ENCODE measurements around the gene GRID1.

The GRID1 gene

DNA sequence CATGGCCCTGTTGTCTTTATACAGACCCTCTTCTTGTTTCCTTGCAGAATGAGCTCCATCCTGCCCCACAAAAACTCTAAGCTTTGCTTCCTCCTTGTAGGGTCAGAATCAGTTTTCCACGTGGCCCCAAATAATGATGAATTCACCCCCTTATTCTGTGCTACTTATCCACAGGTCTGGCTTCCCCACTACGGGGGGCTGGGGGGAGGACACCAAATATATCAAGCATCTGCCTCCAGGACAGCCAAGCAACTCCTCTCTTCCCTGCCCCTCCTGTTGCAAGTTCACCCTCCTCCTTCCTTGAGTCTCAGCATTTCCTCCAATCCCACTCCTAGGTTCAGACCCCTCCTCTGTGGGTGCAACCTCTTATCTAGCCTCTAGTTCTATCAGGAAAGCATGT, 743.3 kb downstream of the GRID1 start:
- no peaks in the 10 kb centered on the region for H3K9me3 ChIP-seq (ENCODE audit: insufficient read depth, low read length)
- no peak overlapping the region for H3K9ac ChIP-seq (ENCODE audit: insufficient read length, low read depth)
- H3K4me1 ChIP-seq (ENCODE audit: insufficient read depth, insufficient read length), result no peaks in the 10 kb centered on the region
- TF ChIP-seq YY1 (IDR thresholded peaks at IDR 0.05; ENCODE audit: insufficient read depth, insufficient read length) (no peak), ZNF274 (IDR thresholded peaks at IDR 0.05; ENCODE audit: low read depth, low read length) (no peak), SUZ12 (IDR thresholded peaks at IDR 0.05; ENCODE audit: extremely low read depth, insufficient read depth, insufficient read length) (no peak)
- no peak for DNase-seq (ENCODE audit: low read depth, low spot score)
- no peak overlapping the region for H3K4me3 ChIP-seq (ENCODE audit: insufficient read length, low read depth)
- H3K27me3 ChIP-seq (ENCODE audit: insufficient read depth, insufficient read length), result no peaks in the 10 kb centered on the region
- H3K36me3 ChIP-seq (ENCODE audit: insufficient read depth, insufficient read length, low read length), result no peaks in the 10 kb centered on the region

GRCh38 chr10:85622425-85622824, 744.2 kb downstream of the GRID1 start:
- Histone ChIP-seq H3K27me3 (ENCODE audit: insufficient read depth, insufficient read length) (no peaks in the 10 kb centered on the region), H3K36me3 (ENCODE audit: insufficient read depth, insufficient read length, low read length) (no peaks in the 10 kb centered on the region), H3K4me3 (ENCODE audit: insufficient read length, low read depth) (no peak overlapping the region), H3K9ac (ENCODE audit: insufficient read length, low read depth) (no peak overlapping the region), H3K4me1 (ENCODE audit: insufficient read depth, insufficient read length) (no peaks in the 10 kb centered on the region), H3K9me3 (ENCODE audit: insufficient read depth, low read length) (no peaks in the 10 kb centered on the region)
- no peak for TF ChIP-seq ZNF274 (IDR thresholded peaks at IDR 0.05; ENCODE audit: low read depth, low read length)
- no peak for TF ChIP-seq SUZ12 (IDR thresholded peaks at IDR 0.05; ENCODE audit: extremely low read depth, insufficient read depth, insufficient read length)
- no peak for TF ChIP-seq YY1 (IDR thresholded peaks at IDR 0.05; ENCODE audit: insufficient read depth, insufficient read length)
- DNase-seq (ENCODE audit: low read depth, low spot score), result no peak

DNA sequence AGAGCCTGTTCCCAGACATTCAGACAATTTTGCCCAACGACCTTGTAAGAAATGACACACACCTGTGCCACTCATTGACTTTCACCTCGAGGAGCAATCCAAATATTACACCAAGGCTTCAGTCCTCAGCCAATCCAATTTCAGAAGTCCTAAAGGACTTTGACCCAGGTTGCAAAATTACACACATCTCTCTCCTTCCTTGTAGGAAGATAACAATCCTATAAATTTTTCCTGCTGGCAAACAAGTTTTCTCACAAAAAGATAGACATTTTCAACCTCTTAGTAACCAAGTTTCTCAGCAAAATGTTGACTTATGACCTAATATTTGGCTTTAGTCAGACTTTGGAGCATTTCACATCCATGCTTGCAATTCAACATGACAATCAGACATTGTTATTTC, 745.0 kb downstream of the GRID1 start:
- no peak overlapping the region for H3K9ac ChIP-seq (ENCODE audit: insufficient read length, low read depth)
- TF ChIP-seq YY1 (IDR thresholded peaks at IDR 0.05; ENCODE audit: insufficient read depth, insufficient read length) (no peak), ZNF274 (IDR thresholded peaks at IDR 0.05; ENCODE audit: low read depth, low read length) (no peak), SUZ12 (IDR thresholded peaks at IDR 0.05; ENCODE audit: extremely low read depth, insufficient read depth, insufficient read length) (no peak)
- H3K4me1 ChIP-seq (ENCODE audit: insufficient read depth, insufficient read length), result no peaks in the 10 kb centered on the region
- H3K27me3 ChIP-seq (ENCODE audit: insufficient read depth, insufficient read length), result no peaks in the 10 kb centered on the region
- H3K36me3 ChIP-seq (ENCODE audit: insufficient read depth, insufficient read length, low read length), result no peaks in the 10 kb centered on the region
- no peak overlapping the region for H3K4me3 ChIP-seq (ENCODE audit: insufficient read length, low read depth)
- no peaks in the 10 kb centered on the region for H3K9me3 ChIP-seq (ENCODE audit: insufficient read depth, low read length)
- DNase-seq (ENCODE audit: low read depth, low spot score), result no peak

DNA sequence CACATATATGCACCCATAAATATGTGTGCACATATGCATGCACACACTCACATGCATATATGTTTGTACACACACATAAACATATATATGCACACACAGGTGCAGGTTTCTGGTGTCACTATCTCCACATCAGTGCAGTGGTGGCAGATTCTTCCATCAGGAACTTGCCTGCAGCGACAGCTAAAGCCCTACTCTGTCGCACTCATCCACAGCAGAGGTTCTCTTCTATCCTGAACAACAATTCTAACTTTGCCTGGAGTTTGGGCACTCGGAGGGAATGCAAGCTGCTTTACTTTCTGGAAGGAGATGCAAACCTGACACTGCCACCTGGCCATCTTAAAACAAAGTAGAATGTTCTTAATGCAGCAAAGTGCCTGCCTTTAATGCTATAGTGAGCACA, 745.8 kb downstream of the GRID1 start:
- H3K36me3 ChIP-seq (ENCODE audit: insufficient read depth, insufficient read length, low read length), result no peaks in the 10 kb centered on the region
- H3K9me3 ChIP-seq (ENCODE audit: insufficient read depth, low read length), result no peaks in the 10 kb centered on the region
- no peak overlapping the region for H3K4me3 ChIP-seq (ENCODE audit: insufficient read length, low read depth)
- DNase-seq (ENCODE audit: low read depth, low spot score), result no peak
- no peak overlapping the region for H3K9ac ChIP-seq (ENCODE audit: insufficient read length, low read depth)
- no peaks in the 10 kb centered on the region for H3K4me1 ChIP-seq (ENCODE audit: insufficient read depth, insufficient read length)
- TF ChIP-seq SUZ12 (IDR thresholded peaks at IDR 0.05; ENCODE audit: extremely low read depth, insufficient read depth, insufficient read length) (no peak), YY1 (IDR thresholded peaks at IDR 0.05; ENCODE audit: insufficient read depth, insufficient read length) (no peak), ZNF274 (IDR thresholded peaks at IDR 0.05; ENCODE audit: low read depth, low read length) (no peak)
- H3K27me3 ChIP-seq (ENCODE audit: insufficient read depth, insufficient read length), result no peaks in the 10 kb centered on the region

GRCh38 chr10:85619832-85620231, 746.8 kb downstream of the GRID1 start:
- H3K4me3 ChIP-seq (ENCODE audit: insufficient read length, low read depth), result no peak overlapping the region
- no peak overlapping the region for H3K9ac ChIP-seq (ENCODE audit: insufficient read length, low read depth)
- no peaks in the 10 kb centered on the region for H3K27me3 ChIP-seq (ENCODE audit: insufficient read depth, insufficient read length)
- H3K36me3 ChIP-seq (ENCODE audit: insufficient read depth, insufficient read length, low read length), result no peaks in the 10 kb centered on the region
- no peaks in the 10 kb centered on the region for H3K9me3 ChIP-seq (ENCODE audit: insufficient read depth, low read length)
- no peak for DNase-seq (ENCODE audit: low read depth, low spot score)
- TF ChIP-seq YY1 (IDR thresholded peaks at IDR 0.05; ENCODE audit: insufficient read depth, insufficient read length), result no peak
- no peak for TF ChIP-seq SUZ12 (IDR thresholded peaks at IDR 0.05; ENCODE audit: extremely low read depth, insufficient read depth, insufficient read length)
- TF ChIP-seq ZNF274 (IDR thresholded peaks at IDR 0.05; ENCODE audit: low read depth, low read length), result no peak
- H3K4me1 ChIP-seq (ENCODE audit: insufficient read depth, insufficient read length), result no peaks in the 10 kb centered on the region

DNA sequence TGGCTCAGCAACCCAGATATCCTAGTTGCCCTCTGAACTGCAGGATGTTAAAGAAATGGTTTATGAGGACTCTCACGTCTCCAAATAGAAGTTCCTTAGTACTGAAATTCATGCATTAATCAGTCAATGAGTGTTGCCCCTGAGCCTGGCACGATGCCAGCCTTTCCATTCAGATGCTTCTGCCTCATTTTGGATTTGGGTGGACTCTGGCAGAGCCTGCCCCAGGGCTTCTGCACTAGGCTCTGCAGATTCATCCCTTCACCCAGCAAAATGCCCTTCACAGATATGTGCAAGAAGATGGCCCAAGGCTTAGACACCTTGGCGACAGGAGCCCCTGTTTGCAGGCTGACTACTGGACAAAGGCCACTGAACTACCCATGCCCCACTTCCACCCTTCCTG, 747.8 kb downstream of the GRID1 start:
- no peaks in the 10 kb centered on the region for H3K9me3 ChIP-seq (ENCODE audit: insufficient read depth, low read length)
- TF ChIP-seq ZNF274 (IDR thresholded peaks at IDR 0.05; ENCODE audit: low read depth, low read length) (no peak), SUZ12 (IDR thresholded peaks at IDR 0.05; ENCODE audit: extremely low read depth, insufficient read depth, insufficient read length) (no peak), YY1 (IDR thresholded peaks at IDR 0.05; ENCODE audit: insufficient read depth, insufficient read length) (no peak)
- H3K4me1 ChIP-seq (ENCODE audit: insufficient read depth, insufficient read length), result no peaks in the 10 kb centered on the region
- H3K36me3 ChIP-seq (ENCODE audit: insufficient read depth, insufficient read length, low read length), result no peaks in the 10 kb centered on the region
- no peak overlapping the region for H3K9ac ChIP-seq (ENCODE audit: insufficient read length, low read depth)
- no peak for DNase-seq (ENCODE audit: low read depth, low spot score)
- H3K27me3 ChIP-seq (ENCODE audit: insufficient read depth, insufficient read length), result no peaks in the 10 kb centered on the region
- H3K4me3 ChIP-seq (ENCODE audit: insufficient read length, low read depth), result no peak overlapping the region

DNA sequence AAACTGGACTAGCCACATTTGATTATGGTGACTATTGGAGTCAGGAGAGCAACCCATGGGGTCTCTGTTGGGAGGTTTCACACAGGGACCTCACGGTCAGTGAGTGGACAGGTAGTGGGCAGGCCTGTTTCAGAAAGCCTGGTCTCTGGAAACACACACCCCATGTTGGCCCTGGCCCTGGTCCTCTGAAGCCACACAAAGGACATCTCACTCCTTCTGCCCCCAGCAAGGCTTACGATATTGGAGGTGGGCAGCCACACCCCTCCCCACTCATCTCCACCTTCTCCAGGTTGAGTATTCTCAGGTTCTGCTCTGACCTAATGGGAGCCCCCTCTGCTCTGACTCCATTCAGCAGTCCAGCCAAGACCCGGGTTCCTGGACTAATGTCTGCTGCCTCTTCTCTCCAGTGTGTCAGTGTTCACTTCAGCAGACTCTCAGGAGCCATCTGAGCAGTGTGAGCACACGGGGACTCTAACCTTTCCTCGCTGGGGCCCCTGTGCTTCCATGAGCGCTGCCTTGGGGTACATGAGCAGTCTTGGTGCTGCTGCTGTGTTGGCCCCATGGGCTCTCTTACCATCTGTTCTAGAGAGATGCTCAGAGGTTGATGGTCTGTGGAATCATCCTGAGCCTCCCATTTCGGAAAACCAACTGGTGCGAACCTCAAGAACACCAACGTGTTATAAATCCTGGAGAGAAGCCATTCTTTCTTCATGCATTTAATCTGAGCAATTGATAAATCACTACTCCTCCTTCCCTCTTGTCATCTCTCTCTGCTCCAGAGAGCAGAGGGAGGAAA, 748.6 kb downstream of the GRID1 start:
- Histone ChIP-seq H3K9ac (ENCODE audit: insufficient read length, low read depth) (no peak overlapping the region), H3K4me1 (ENCODE audit: insufficient read depth, insufficient read length) (no peaks in the 10 kb centered on the region), H3K27me3 (ENCODE audit: insufficient read depth, insufficient read length) (no peaks in the 10 kb centered on the region), H3K9me3 (ENCODE audit: insufficient read depth, low read length) (no peaks in the 10 kb centered on the region), H3K36me3 (ENCODE audit: insufficient read depth, insufficient read length, low read length) (no peaks in the 10 kb centered on the region), H3K4me3 (ENCODE audit: insufficient read length, low read depth) (no peak overlapping the region)
- no peak for DNase-seq (ENCODE audit: low read depth, low spot score)
- no peak for TF ChIP-seq SUZ12 (IDR thresholded peaks at IDR 0.05; ENCODE audit: extremely low read depth, insufficient read depth, insufficient read length)
- no peak for TF ChIP-seq ZNF274 (IDR thresholded peaks at IDR 0.05; ENCODE audit: low read depth, low read length)
- no peak for TF ChIP-seq YY1 (IDR thresholded peaks at IDR 0.05; ENCODE audit: insufficient read depth, insufficient read length)
